ENCODE results near the gene MAP3K2.

Gene MAP3K2

GRCh38 chr2:127421116-127421800, 33.5 kb upstream of the MAP3K2 start:
- Histone ChIP-seq H3K27me3 (peaks cover 51% of the 10 kb centered on the region), H3K4me1 (peaks cover 52% of the 10 kb centered on the region), H3K4me2 (0 out of 2 replicates have a peak overlapping the region, but pooled peaks have one; percentile 88), H3K9me3 (no peaks in the 10 kb centered on the region), H3K9ac (no peak overlapping the region), H3K27ac (no peak overlapping the region), H4K20me1 (peaks cover 10% of the 10 kb centered on the region), H3K4me3 (no peak overlapping the region), H3K36me3 (no peaks in the 10 kb centered on the region)
- TF ChIP-seq Cebpa-rat (IDR thresholded peaks at IDR 0.05) = no peak

GRCh38 chr2:127420039-127420864, 32.5 kb upstream of the MAP3K2 start:
- H3K4me2 ChIP-seq = peak overlapping the region; percentile 68
- no peak overlapping the region for H3K27ac ChIP-seq
- H3K9ac ChIP-seq = no peak overlapping the region

GRCh38 chr2:127419448-127420038, 31.8 kb upstream of the MAP3K2 start:
- H4K20me1 ChIP-seq = peaks cover 10% of the 10 kb centered on the region
- peaks cover 61% of the 10 kb centered on the region for H3K27me3 ChIP-seq
- H3K27ac ChIP-seq = no peak overlapping the region
- no peak overlapping the region for H3K9ac ChIP-seq
- no peak for TF ChIP-seq Cebpa-rat (IDR thresholded peaks at IDR 0.05)
- H3K36me3 ChIP-seq = no peaks in the 10 kb centered on the region
- peaks cover 60% of the 10 kb centered on the region for H3K4me1 ChIP-seq
- H3K4me2 ChIP-seq = peak overlapping the region; percentile 68
- H3K9me3 ChIP-seq = no peaks in the 10 kb centered on the region
- no peak overlapping the region for H3K4me3 ChIP-seq

More at GRCh38 chr2:127420039-127420864, 32.5 kb upstream of the MAP3K2 start:
- peaks cover 10% of the 10 kb centered on the region for H4K20me1 ChIP-seq
- peaks cover 60% of the 10 kb centered on the region for H3K4me1 ChIP-seq
- H3K27me3 ChIP-seq = peaks cover 59% of the 10 kb centered on the region
- no peaks in the 10 kb centered on the region for H3K9me3 ChIP-seq
- no peaks in the 10 kb centered on the region for H3K36me3 ChIP-seq
- H3K4me3 ChIP-seq = no peak overlapping the region
- no peak for TF ChIP-seq Cebpa-rat (IDR thresholded peaks at IDR 0.05)

- Histone ChIP-seq H3K27ac (no peak overlapping the region), H3K4me1 (peaks cover 62% of the 10 kb centered on the region), H3K9ac (no peak overlapping the region), H4K20me1 (peaks cover 10% of the 10 kb centered on the region), H3K4me2 (peak overlapping the region; percentile 68), H3K27me3 (peaks cover 56% of the 10 kb centered on the region), H3K4me3 (no peak overlapping the region), H3K9me3 (no peaks in the 10 kb centered on the region), H3K36me3 (no peaks in the 10 kb centered on the region)
- TF ChIP-seq Cebpa-rat (IDR thresholded peaks at IDR 0.05) = no peak
Observed at GRCh38 chr2:127419112-127419430, 31.3 kb upstream of the MAP3K2 start.

DNA sequence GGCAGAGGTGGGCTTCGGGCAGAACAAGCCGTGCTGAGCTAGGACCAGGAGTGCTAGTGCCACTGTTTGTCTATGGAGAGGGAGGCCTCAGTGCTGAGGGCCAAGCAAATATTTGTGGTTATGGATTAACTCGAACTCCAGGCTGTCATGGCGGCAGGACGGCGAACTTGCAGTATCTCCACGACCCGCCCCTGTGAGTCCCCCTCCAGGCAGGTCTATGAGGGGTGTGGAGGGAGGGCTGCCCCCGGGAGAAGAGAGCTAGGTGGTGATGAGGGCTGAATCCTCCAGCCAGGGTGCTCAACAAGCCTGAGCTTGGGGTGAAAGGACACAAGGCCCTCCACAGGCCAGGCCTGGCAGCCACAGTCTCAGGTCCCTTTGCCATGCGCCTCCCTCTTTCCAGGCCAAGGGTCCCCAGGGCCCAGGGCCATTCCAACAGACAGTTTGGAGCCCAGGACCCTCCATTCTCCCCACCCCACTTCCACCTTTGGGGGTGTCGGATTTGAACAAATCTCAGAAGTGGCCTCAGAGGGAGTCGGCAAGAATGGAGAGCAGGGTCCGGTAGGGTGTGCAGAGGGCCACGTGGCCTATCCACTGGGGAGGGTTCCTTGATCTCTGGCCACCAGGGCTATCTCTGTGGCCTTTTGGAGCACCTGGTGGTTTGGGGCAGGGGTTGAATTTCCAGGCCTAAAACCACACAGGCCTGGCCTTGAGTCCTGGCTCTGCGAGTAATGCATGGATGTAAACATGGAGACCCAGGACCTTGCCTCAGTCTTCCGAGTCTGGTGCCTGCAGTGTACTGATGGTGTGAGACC, 30.7 kb upstream of the MAP3K2 start, which contains the start of gene PROC:
Gene PROC, plus strand, starts transcription at position 128 of the 812 bp plus-strand sequence. CDS start 1,516 bp downstream, outside the sequence.
- no peaks in the 10 kb centered on the region for H3K36me3 ChIP-seq
- peak within 1 kb of the TSS; percentile 68 for H3K4me2 ChIP-seq
- no peak within 1 kb of the TSS for H3K9ac ChIP-seq
- H3K27ac ChIP-seq = no peak within 1 kb of the TSS
- no peaks in the 10 kb centered on the region for H3K9me3 ChIP-seq
- no peak for TF ChIP-seq Cebpa-rat (IDR thresholded peaks at IDR 0.05)
- peaks cover 51% of the 10 kb centered on the region for H3K27me3 ChIP-seq
- peaks cover 9% of the 10 kb centered on the region for H4K20me1 ChIP-seq
- H3K4me3 ChIP-seq = no peak within 1 kb of the TSS
- H3K4me1 ChIP-seq = peaks cover 65% of the 10 kb centered on the region

GRCh38 chr2:127417406-127417805, 29.6 kb upstream of the MAP3K2 start:
- no peak overlapping the region; the same call in 1 of the 2 replicates for H3K4me2 ChIP-seq
- no peak overlapping the region for H3K9ac ChIP-seq
- peaks cover 40% of the 10 kb centered on the region for H3K27me3 ChIP-seq
- H3K27ac ChIP-seq = no peak overlapping the region
- peaks cover 4% of the 10 kb centered on the region for H4K20me1 ChIP-seq
- H3K4me3 ChIP-seq = no peak overlapping the region
- H3K9me3 ChIP-seq = peaks cover 4% of the 10 kb centered on the region
- TF ChIP-seq Cebpa-rat (IDR thresholded peaks at IDR 0.05) = no peak
- peaks cover 60% of the 10 kb centered on the region for H3K4me1 ChIP-seq
- H3K36me3 ChIP-seq = no peaks in the 10 kb centered on the region

GRCh38 chr2:127416506-127417001, 28.8 kb upstream of the MAP3K2 start:
- Histone ChIP-seq H3K9ac (peak overlapping the region; percentile 37; the same call in 1 of the 2 replicates), H3K4me1 (peaks cover 55% of the 10 kb centered on the region), H4K20me1 (no peaks in the 10 kb centered on the region), H3K27ac (no peak overlapping the region), H3K4me3 (peak overlapping the region; percentile 58), H3K36me3 (no peaks in the 10 kb centered on the region), H3K4me2 (peak overlapping the region; percentile 93), H3K9me3 (peaks cover 8% of the 10 kb centered on the region), H3K27me3 (peaks cover 31% of the 10 kb centered on the region)
- TF ChIP-seq Cebpa-rat (IDR thresholded peaks at IDR 0.05) = no peak

- H3K4me3 ChIP-seq = peak overlapping the region; percentile 58
- H3K4me2 ChIP-seq = peak overlapping the region; percentile 93
- peaks cover 61% of the 10 kb centered on the region for H3K4me1 ChIP-seq
- H4K20me1 ChIP-seq = no peaks in the 10 kb centered on the region
- no peaks in the 10 kb centered on the region for H3K36me3 ChIP-seq
- peaks cover 8% of the 10 kb centered on the region for H3K9me3 ChIP-seq
- H3K27me3 ChIP-seq = peaks cover 27% of the 10 kb centered on the region
- TF ChIP-seq Cebpa-rat (IDR thresholded peaks at IDR 0.05) = no peak
- H3K27ac ChIP-seq = no peak overlapping the region
- H3K9ac ChIP-seq = peak overlapping the region; percentile 37; the same call in 1 of the 2 replicates
Observed at GRCh38 chr2:127415593-127416505, 28.1 kb upstream of the MAP3K2 start.

Data from BLaER1 (cell line).